GM19193 (cell line): ENCODE measurements around the gene KCTD11.

Source experiments
- POLR2A ChIP-seq: IDR thresholded peaks from 4 replicates; pipeline ENCODE4 v1.6.1; 2011; ENCODE audit not compliant: insufficient read depth, insufficient read length; ENCODE audit errors: extremely low read depth

KCTD11 gene

GRCh38 chr17:7351665-7352502, at the start of gene KCTD11:
TSS of gene KCTD11 (plus strand) at chr17:7352162.
- peak; percentile 57 for TF ChIP-seq POLR2A

- no peak for TF ChIP-seq POLR2A
Measured at GRCh38 chr17:7304179-7304578, 47.8 kb upstream of the KCTD11 start.

- TF ChIP-seq POLR2A: peak; percentile 89
Measured at GRCh38 chr17:7306911-7307685, 44.9 kb upstream of the KCTD11 start, which contains the start of gene EIF5A. TSS of gene EIF5A (plus strand) at chr17:7307628. CDS start at chr17:7309636, 2,008 bp downstream.

GRCh38 chr17:7307686-7308624, 44.0 kb upstream of the KCTD11 start:
- TF ChIP-seq POLR2A: no peak

- peak; percentile 57 for TF ChIP-seq POLR2A
Measured at GRCh38 chr17:7308625-7309433, 43.1 kb upstream of the KCTD11 start.

- TF ChIP-seq POLR2A: no peak
Measured at GRCh38 chr17:7309628-7310027, 42.3 kb upstream of the KCTD11 start.

GRCh38 chr17:7311110-7311705, 40.8 kb upstream of the KCTD11 start:
- no peak for TF ChIP-seq POLR2A

GRCh38 chr17:7312432-7313087, 39.4 kb upstream of the KCTD11 start:
- TF ChIP-seq POLR2A: no peak

GRCh38 chr17:7313088-7313889, 38.7 kb upstream of the KCTD11 start:
- peak; percentile 48 for TF ChIP-seq POLR2A

- no peak for TF ChIP-seq POLR2A
Measured at GRCh38 chr17:7313890-7314718, 37.9 kb upstream of the KCTD11 start.
